SK-N-SH (cell line): ENCODE data around the gene CLRN3.

Source experiments
- ELF1 ChIP-seq: IDR thresholded peaks from 2 replicates; pipeline ENCODE4 v1.4.0; 2012
- NFIC ChIP-seq: IDR thresholded peaks from 2 replicates; pipeline ENCODE4 v1.4.0; 2012; ENCODE audit warnings: borderline replicate concordance
- POLR2AphosphoS5 ChIP-seq: IDR thresholded peaks from 2 replicates; pipeline ENCODE4 v1.6.1; 2012; ENCODE audit warnings: low read depth, low read length
- RCOR1 ChIP-seq: fragments of 150-350 bp; IDR thresholded peaks from 2 replicates; pipeline ENCODE4 v1.6.1; 2017; ENCODE audit warnings: antibody characterized with exemption, low read length
- TF ChIP-seq, protein P1 (sequence below): IDR thresholded peaks from 2 replicates; pipeline ENCODE4 v1.6.1; 2012; ENCODE audit warnings: mild to moderate bottlenecking, low read depth, low read length, moderate library complexity
- TF ChIP-seq, protein P2 (sequence below): IDR thresholded peaks from 2 replicates; pipeline ENCODE4 v1.4.0; 2012; ENCODE audit warnings: low read depth, borderline replicate concordance
- TF ChIP-seq, protein P3 (sequence below): fragments of 200-600 bp; sonication (generic); IDR thresholded peaks from 2 replicates; pipeline ENCODE4 v1.6.1; 2017; ENCODE audit warnings: antibody characterized with exemption, mild to moderate bottlenecking, moderate library complexity

DNA sequence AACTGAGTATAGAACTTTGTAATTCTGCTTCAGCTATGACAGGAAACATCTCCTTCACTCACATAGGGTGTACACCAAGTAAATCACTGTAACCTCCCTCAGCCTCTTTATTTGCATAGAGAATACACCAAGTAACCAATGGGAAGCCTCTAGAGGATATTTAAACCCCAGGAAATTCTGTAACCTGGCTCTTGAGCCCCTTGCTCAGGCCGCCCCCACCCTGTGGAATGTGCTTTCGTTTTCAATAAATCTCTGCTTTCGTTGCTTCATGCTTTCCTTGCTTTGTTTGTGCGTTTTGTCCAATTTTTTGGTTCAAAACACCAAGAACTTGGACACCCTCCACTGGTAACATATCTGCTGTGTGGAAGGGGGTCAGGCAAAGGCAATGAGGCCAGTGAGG lies 60.2 kb downstream of the CLRN3 start:
- TF ChIP-seq, protein P1, sequence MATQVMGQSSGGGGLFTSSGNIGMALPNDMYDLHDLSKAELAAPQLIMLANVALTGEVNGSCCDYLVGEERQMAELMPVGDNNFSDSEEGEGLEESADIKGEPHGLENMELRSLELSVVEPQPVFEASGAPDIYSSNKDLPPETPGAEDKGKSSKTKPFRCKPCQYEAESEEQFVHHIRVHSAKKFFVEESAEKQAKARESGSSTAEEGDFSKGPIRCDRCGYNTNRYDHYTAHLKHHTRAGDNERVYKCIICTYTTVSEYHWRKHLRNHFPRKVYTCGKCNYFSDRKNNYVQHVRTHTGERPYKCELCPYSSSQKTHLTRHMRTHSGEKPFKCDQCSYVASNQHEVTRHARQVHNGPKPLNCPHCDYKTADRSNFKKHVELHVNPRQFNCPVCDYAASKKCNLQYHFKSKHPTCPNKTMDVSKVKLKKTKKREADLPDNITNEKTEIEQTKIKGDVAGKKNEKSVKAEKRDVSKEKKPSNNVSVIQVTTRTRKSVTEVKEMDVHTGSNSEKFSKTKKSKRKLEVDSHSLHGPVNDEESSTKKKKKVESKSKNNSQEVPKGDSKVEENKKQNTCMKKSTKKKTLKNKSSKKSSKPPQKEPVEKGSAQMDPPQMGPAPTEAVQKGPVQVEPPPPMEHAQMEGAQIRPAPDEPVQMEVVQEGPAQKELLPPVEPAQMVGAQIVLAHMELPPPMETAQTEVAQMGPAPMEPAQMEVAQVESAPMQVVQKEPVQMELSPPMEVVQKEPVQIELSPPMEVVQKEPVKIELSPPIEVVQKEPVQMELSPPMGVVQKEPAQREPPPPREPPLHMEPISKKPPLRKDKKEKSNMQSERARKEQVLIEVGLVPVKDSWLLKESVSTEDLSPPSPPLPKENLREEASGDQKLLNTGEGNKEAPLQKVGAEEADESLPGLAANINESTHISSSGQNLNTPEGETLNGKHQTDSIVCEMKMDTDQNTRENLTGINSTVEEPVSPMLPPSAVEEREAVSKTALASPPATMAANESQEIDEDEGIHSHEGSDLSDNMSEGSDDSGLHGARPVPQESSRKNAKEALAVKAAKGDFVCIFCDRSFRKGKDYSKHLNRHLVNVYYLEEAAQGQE = no peak
- no peak for TF ChIP-seq ELF1
- TF ChIP-seq, protein P2, sequence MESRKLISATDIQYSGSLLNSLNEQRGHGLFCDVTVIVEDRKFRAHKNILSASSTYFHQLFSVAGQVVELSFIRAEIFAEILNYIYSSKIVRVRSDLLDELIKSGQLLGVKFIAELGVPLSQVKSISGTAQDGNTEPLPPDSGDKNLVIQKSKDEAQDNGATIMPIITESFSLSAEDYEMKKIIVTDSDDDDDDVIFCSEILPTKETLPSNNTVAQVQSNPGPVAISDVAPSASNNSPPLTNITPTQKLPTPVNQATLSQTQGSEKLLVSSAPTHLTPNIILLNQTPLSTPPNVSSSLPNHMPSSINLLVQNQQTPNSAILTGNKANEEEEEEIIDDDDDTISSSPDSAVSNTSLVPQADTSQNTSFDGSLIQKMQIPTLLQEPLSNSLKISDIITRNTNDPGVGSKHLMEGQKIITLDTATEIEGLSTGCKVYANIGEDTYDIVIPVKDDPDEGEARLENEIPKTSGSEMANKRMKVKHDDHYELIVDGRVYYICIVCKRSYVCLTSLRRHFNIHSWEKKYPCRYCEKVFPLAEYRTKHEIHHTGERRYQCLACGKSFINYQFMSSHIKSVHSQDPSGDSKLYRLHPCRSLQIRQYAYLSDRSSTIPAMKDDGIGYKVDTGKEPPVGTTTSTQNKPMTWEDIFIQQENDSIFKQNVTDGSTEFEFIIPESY = no peak
- no peak for TF ChIP-seq NFIC
- TF ChIP-seq POLR2AphosphoS5 = no peak
- TF ChIP-seq, protein P3, sequence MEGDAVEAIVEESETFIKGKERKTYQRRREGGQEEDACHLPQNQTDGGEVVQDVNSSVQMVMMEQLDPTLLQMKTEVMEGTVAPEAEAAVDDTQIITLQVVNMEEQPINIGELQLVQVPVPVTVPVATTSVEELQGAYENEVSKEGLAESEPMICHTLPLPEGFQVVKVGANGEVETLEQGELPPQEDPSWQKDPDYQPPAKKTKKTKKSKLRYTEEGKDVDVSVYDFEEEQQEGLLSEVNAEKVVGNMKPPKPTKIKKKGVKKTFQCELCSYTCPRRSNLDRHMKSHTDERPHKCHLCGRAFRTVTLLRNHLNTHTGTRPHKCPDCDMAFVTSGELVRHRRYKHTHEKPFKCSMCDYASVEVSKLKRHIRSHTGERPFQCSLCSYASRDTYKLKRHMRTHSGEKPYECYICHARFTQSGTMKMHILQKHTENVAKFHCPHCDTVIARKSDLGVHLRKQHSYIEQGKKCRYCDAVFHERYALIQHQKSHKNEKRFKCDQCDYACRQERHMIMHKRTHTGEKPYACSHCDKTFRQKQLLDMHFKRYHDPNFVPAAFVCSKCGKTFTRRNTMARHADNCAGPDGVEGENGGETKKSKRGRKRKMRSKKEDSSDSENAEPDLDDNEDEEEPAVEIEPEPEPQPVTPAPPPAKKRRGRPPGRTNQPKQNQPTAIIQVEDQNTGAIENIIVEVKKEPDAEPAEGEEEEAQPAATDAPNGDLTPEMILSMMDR = no peak
- no peak for TF ChIP-seq RCOR1
